D721Med (cell line): ENCODE results near the gene MAZ.
A peak's percentile ranks its signal among the peaks of the same experiment; 100 is the strongest.

Source experiments
- DNase-seq: peaks from one replicate; pipeline ENCODE4 v3.0.0; 2011; ENCODE audit warnings: low spot score; ENCODE audit not compliant: insufficient read length
- FAIRE-seq: peaks from 2 replicates; lab custom pipeline; 2011; peaks lifted over from hg19 to GRCh38; lab: Jason Lieb, UNC
- TF ChIP-seq, protein P1 (sequence below): IDR thresholded peaks from 2 replicates; pipeline ENCODE4 v1.5.1; 2012; ENCODE audit warnings: mild to moderate bottlenecking, control low read depth; ENCODE audit not compliant: insufficient read depth; ENCODE audit errors: missing control alignments

The MAZ gene

GRCh38 chr16:29812754-29813643 is 6.7 kb downstream of the MAZ start:
- FAIRE-seq, result no peak
- TF ChIP-seq, protein P1, sequence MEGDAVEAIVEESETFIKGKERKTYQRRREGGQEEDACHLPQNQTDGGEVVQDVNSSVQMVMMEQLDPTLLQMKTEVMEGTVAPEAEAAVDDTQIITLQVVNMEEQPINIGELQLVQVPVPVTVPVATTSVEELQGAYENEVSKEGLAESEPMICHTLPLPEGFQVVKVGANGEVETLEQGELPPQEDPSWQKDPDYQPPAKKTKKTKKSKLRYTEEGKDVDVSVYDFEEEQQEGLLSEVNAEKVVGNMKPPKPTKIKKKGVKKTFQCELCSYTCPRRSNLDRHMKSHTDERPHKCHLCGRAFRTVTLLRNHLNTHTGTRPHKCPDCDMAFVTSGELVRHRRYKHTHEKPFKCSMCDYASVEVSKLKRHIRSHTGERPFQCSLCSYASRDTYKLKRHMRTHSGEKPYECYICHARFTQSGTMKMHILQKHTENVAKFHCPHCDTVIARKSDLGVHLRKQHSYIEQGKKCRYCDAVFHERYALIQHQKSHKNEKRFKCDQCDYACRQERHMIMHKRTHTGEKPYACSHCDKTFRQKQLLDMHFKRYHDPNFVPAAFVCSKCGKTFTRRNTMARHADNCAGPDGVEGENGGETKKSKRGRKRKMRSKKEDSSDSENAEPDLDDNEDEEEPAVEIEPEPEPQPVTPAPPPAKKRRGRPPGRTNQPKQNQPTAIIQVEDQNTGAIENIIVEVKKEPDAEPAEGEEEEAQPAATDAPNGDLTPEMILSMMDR, result no peak
- no peak for DNase-seq

- FAIRE-seq, result no peak
- DNase-seq, result no peak
- TF ChIP-seq, protein P1, result no peak
Observed at GRCh38 chr16:29813644-29814562, 7.6 kb downstream of the MAZ start.

- TF ChIP-seq, protein P1, result no peak
- DNase-seq (no peak), FAIRE-seq (no peak)
Observed at GRCh38 chr16:29814592-29814991, 8.3 kb downstream of the MAZ start.

- DNase-seq (no peak), FAIRE-seq (no peak)
- TF ChIP-seq, protein P1, result no peak
Observed at GRCh38 chr16:29815032-29815721, 8.8 kb downstream of the MAZ start.

GRCh38 chr16:29815793-29816693 is 9.7 kb downstream of the MAZ start, which contains the start of gene PAGR1:
Gene PAGR1 (plus strand): TSS chr16:29816152. CDS start chr16:29816526, 374 bp downstream.
- DNase-seq, result peak; percentile 92
- FAIRE-seq, result no peak
- TF ChIP-seq, protein P1, result peak; percentile 58
